HFFc6 (cell line): ENCODE results near the gene CEP131. TPM values are rescaled to one million over a fixed set of nuclear protein-coding genes. Genes with fewer than 3 reads are reported as not detected.

Source experiments
- DNase-seq: peaks from one replicate; pipeline ENCODE4 v3.0.0-alpha.2; 2018
- H3K27ac Mint-ChIP-seq: 2 replicates; pipeline ENCODE4 v1.8.0; 2020; ENCODE audit warnings: mild to moderate bottlenecking, mixed read lengths
- H3K27me3 Mint-ChIP-seq: 2 replicates; pipeline ENCODE4 v1.8.0; 2021; ENCODE audit warnings: mild to moderate bottlenecking, moderate library complexity, mixed read lengths; ENCODE audit not compliant: insufficient read depth
- H3K36me3 Mint-ChIP-seq: 2 replicates; pipeline ENCODE4 v1.8.0; 2021; ENCODE audit warnings: low read depth, mixed read lengths
- H3K4me1 Mint-ChIP-seq: 2 replicates; pipeline ENCODE4 v1.8.0; 2020; ENCODE audit warnings: low read depth, mixed read lengths
- H3K4me3 Mint-ChIP-seq: 2 replicates; pipeline ENCODE4 v1.8.0; 2020; ENCODE audit warnings: mild to moderate bottlenecking, moderate library complexity, mixed read lengths
- H3K9me3 Mint-ChIP-seq: 2 replicates; pipeline ENCODE4 v1.8.0; 2020; ENCODE audit warnings: mild to moderate bottlenecking, mixed read lengths
- total RNA-seq, 6 experiments: library from RNA; stranded (reverse); fragmentation: NEBNext Ultra II Directional; extraction: Animal tissue kit (Norgen Biotek cat#: 25700); gene quantifications; 2 replicates in 1 of 6; 3 replicates in 5 of 6; pipeline ENCODE4 v1.2.3, GENCODE V29; 2021
- TF ChIP-seq, protein P1 (sequence below): fragments of 200-600 bp; sonication (generic); IDR thresholded peaks from 2 replicates; pipeline ENCODE4 v1.5.0; 2021; ENCODE audit warnings: antibody characterized with exemption, mild to moderate bottlenecking

CEP131 gene
- total RNA-seq, 6 experiments from 2014 or later = 8.3 to 13.2 (median 10.7) TPM

DNA sequence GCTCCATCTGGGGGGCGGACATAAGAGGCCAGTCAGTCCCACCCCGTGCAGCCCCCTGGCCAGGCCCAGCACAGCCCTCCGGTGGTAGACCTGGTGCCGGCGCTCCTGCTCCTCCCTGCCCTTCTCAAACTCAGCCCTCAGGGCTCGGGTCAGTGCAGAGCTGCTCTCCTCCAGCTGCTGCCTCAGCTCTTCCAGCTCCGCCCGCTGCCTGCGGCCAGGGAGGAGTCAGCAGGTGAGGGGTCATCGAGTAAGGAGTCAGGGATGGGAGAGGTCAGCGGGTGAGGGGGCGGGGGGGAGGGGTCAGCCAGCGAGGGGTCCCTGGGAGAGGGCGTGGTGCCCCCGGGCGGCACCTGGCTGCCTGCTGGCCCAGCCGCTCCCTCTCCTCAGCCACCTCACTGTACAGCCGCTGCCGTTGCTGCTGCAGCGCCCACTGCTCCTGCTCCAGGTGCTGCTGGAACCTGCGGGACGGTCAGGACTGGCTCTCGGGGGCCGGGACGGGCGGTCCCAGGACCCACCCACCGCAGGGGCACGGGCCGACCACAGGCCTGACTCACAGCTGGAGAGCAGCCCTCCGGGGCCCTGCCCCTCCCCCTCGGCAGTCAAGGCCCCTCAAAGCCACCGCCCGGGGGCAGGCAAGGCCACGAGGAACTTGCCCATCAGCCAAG, 30.2 kb downstream of the CEP131 start:
- no peak overlapping the region for H3K4me3 Mint-ChIP-seq
- H3K9me3 Mint-ChIP-seq = no peaks in the 10 kb centered on the region

DNA sequence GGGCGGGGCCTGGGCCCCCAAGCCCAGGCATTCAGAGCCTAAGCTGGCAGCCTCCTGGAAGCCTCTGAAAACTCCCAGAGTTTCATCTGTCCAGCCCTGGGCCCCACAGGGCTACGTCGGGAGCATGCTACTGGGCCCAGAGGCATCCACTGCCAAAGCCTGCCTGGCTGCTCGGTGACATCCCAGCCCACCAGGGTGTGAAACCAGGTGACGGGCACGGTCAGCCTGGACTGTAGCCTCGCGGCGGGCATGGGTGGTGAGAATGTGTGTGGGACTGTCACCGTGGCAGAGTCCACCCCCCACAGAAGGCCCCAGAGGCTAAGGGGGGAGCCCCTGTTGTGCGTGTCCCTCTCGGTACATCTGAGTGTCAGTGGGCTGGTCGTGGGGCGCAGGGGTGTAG, 31.1 kb downstream of the CEP131 start:
- TF ChIP-seq, protein P1, sequence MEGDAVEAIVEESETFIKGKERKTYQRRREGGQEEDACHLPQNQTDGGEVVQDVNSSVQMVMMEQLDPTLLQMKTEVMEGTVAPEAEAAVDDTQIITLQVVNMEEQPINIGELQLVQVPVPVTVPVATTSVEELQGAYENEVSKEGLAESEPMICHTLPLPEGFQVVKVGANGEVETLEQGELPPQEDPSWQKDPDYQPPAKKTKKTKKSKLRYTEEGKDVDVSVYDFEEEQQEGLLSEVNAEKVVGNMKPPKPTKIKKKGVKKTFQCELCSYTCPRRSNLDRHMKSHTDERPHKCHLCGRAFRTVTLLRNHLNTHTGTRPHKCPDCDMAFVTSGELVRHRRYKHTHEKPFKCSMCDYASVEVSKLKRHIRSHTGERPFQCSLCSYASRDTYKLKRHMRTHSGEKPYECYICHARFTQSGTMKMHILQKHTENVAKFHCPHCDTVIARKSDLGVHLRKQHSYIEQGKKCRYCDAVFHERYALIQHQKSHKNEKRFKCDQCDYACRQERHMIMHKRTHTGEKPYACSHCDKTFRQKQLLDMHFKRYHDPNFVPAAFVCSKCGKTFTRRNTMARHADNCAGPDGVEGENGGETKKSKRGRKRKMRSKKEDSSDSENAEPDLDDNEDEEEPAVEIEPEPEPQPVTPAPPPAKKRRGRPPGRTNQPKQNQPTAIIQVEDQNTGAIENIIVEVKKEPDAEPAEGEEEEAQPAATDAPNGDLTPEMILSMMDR = no peak
- H3K4me3 Mint-ChIP-seq = no peak overlapping the region
- H3K4me1 Mint-ChIP-seq = no peaks in the 10 kb centered on the region
- H3K36me3 Mint-ChIP-seq = no peaks in the 10 kb centered on the region
- no peaks in the 10 kb centered on the region for H3K9me3 Mint-ChIP-seq
- no peak overlapping the region for H3K27ac Mint-ChIP-seq
- no peak for DNase-seq
- no peaks in the 10 kb centered on the region for H3K27me3 Mint-ChIP-seq

More for the DNA sequence above, 30.2 kb downstream of the CEP131 start:
- Mint-ChIP-seq H3K27me3 (no peaks in the 10 kb centered on the region), H3K4me1 (no peaks in the 10 kb centered on the region), H3K36me3 (no peaks in the 10 kb centered on the region), H3K27ac (no peak overlapping the region)
- no peak for DNase-seq
- TF ChIP-seq, protein P1 = no peak

DNA sequence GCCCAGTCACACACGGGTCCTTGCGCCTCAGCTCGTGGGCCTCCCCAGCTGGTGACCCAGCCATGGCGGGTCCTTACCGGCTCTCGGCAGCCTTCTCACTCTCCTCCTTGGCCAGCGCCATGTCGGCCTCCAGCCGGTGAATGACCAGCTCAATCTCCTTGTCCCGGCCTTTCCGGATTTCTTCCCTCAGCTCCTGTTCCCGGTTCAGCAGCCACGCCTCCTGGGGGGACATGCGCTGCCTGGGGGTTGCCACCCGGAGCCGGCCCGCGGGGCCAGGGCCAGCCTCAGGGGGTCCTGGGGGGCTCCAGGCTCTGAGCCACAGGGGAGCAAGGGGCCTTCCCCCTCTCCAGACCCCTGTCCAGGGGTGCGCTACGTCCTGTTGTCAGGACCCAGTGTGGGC, 31.6 kb downstream of the CEP131 start:
- no peaks in the 10 kb centered on the region for H3K4me1 Mint-ChIP-seq
- H3K27me3 Mint-ChIP-seq = no peaks in the 10 kb centered on the region
- H3K4me3 Mint-ChIP-seq = no peak overlapping the region
- TF ChIP-seq, protein P1 = no peak
- no peaks in the 10 kb centered on the region for H3K36me3 Mint-ChIP-seq
- H3K9me3 Mint-ChIP-seq = no peaks in the 10 kb centered on the region
- no peak for DNase-seq
- H3K27ac Mint-ChIP-seq = no peak overlapping the region

DNA sequence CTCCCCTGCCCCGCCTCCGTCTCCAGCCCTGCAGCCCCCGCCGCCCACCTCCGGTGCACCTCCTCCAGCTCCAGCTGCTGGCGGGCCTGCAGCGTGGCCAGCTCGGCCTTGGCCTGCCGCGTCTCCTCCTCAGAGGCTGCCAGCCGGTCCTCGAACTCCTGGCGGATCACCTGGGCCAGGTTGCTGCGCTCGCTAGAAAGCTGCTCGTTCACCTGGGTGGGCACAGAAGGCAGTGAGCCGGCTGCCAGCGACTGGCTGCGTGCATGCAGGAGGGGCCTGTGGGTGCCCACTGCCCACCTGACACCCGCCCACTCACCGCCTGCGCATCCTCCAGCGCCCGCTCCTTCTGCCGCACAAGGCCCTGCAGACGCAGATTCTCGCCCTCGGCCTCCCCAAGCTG, 32.2 kb downstream of the CEP131 start:
- no peak overlapping the region for H3K27ac Mint-ChIP-seq
- H3K4me3 Mint-ChIP-seq = no peak overlapping the region
- H3K36me3 Mint-ChIP-seq = no peaks in the 10 kb centered on the region
- H3K9me3 Mint-ChIP-seq = no peaks in the 10 kb centered on the region
- TF ChIP-seq, protein P1 = no peak
- no peaks in the 10 kb centered on the region for H3K4me1 Mint-ChIP-seq
- DNase-seq = no peak
- H3K27me3 Mint-ChIP-seq = peaks cover under 1% of the 10 kb centered on the region; the same call in 1 of the 2 replicates

DNA sequence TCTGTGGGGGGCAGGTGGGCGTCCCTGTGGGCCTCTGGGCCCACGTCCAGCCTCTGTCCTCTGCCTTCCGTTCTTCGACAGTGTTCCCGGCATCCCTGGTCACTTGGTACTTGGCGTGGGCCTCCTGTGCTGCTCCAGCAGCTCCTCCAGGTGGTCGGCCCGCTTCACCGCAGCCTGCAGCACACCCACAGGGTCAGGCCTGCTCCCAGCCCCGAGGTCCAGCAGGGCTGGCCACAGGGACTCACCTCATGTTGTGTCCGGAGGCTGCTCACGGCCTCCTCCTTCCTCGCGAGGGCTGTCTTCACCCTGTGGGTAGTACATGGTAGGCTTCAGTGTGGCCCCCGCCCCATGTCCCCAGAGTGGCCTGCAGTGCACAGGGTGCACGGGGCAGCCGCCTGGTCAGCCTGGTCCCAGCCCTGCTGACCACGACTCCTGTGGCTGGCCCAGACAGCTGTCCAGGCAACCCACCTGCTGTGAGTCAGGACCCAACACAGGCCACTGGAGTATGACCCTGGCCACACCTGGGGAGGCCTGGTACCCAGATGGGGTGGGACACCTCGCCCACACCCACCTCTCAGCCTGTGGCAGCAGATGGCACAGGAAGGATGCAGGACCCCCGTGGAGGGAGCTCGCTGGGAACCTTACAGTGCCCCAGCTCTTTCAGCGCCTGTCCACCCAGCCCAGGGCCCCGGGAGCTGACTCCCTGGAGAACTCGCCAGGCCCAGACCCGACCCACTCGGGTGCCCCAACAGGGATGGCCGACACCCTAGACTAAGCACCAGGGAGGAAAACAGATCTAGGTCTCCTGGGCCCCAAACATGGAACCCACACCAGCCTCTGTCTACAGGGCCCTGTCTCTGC, 32.9 kb downstream of the CEP131 start:
- Mint-ChIP-seq H3K27me3 (peaks cover 2% of the 10 kb centered on the region; the same call in 1 of the 2 replicates), H3K4me3 (no peak overlapping the region), H3K27ac (no peak overlapping the region), H3K36me3 (no peaks in the 10 kb centered on the region), H3K9me3 (no peaks in the 10 kb centered on the region), H3K4me1 (no peaks in the 10 kb centered on the region)
- TF ChIP-seq, protein P1 = no peak
- DNase-seq = no peak
